Measurements from ENCODE around the gene BSND.

DNA sequence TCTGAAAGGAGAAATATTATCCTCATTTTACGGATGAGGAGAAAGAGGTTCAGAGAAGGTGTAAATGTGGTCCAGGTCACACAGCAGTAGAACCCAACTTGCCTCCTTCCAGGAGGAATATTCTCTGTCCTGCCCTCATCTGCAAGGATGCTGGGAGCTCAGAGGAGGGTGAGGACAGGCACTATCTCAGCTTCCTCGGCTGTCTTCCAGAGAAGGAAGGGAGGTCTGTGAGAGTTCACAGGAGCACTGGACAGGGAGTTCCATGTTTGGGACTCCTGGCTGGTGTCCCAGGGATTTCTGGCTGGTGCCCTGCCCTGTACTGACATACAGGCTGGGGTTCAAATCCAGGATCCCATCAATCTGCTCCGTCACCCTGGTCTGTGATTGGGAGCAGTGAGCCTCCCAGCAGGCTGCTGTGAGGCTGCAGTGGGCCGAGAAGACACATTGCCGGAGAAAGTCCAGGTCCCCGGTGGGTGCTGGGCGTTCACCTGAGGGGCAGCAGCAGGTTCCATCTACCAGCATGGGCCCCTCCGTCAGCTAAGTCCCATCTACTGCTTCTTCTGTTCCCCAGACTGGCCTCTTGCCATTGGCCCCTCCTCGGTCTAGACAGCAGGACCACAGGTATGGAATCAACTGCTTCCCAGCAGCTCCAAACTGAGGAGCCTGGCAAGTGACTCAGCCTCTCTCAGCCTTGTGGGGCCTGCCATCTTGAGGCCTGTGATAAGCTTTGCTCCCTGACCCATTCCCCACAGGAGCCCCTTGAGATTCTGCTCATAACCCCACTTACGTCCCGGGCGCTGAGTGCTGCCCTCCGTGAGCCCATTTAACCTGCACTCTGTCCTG lies 8.5 kb upstream of the BSND start:
- TF ChIP-seq RAD21 (conservative IDR thresholded peaks at IDR 0.05), result no peak
- TF ChIP-seq, protein P1, sequence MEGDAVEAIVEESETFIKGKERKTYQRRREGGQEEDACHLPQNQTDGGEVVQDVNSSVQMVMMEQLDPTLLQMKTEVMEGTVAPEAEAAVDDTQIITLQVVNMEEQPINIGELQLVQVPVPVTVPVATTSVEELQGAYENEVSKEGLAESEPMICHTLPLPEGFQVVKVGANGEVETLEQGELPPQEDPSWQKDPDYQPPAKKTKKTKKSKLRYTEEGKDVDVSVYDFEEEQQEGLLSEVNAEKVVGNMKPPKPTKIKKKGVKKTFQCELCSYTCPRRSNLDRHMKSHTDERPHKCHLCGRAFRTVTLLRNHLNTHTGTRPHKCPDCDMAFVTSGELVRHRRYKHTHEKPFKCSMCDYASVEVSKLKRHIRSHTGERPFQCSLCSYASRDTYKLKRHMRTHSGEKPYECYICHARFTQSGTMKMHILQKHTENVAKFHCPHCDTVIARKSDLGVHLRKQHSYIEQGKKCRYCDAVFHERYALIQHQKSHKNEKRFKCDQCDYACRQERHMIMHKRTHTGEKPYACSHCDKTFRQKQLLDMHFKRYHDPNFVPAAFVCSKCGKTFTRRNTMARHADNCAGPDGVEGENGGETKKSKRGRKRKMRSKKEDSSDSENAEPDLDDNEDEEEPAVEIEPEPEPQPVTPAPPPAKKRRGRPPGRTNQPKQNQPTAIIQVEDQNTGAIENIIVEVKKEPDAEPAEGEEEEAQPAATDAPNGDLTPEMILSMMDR (IDR thresholded peaks at IDR 0.05; ENCODE audit: poor library complexity, severe bottlenecking), result no peak
- TF ChIP-seq SMC3 (conservative IDR thresholded peaks at IDR 0.05; ENCODE audit: poor library complexity), result no peak
- TF ChIP-seq EZH2 (IDR thresholded peaks at IDR 0.05; ENCODE audit: borderline replicate concordance, insufficient read depth, low read length, poor library complexity, severe bottlenecking), result no peak
- no peak for TF ChIP-seq MXI1 (conservative IDR thresholded peaks at IDR 0.05; ENCODE audit: poor library complexity, severe bottlenecking)
- TF ChIP-seq EP300 (conservative IDR thresholded peaks at IDR 0.05; ENCODE audit: poor library complexity, severe bottlenecking), result no peak
- no peak for TF ChIP-seq POLR2AphosphoS5 (IDR thresholded peaks at IDR 0.05)

Measured in neural cell (in vitro differentiated cells).